ENCODE measurements around the gene CSRP1. TPM values are rescaled to one million over a fixed set of nuclear protein-coding genes. Genes with fewer than 3 reads are reported as not detected.
"Not testable (repeated sequence)": the region's sequence is repeated elsewhere in the genome, so short reads cannot be mapped to it uniquely, and the experiment has no call there.

Gene CSRP1
- total RNA-seq, 6 experiments from 2014 or later, result 54.9 to 158 (median 87.0) TPM

GRCh38 chr1:201551096-201551495, 44.2 kb upstream of the CSRP1 start:
- DNase-seq, result no peak
- no peak for TF ChIP-seq POLR2A (IDR thresholded peaks at IDR 0.05)
- TF ChIP-seq, protein P1, sequence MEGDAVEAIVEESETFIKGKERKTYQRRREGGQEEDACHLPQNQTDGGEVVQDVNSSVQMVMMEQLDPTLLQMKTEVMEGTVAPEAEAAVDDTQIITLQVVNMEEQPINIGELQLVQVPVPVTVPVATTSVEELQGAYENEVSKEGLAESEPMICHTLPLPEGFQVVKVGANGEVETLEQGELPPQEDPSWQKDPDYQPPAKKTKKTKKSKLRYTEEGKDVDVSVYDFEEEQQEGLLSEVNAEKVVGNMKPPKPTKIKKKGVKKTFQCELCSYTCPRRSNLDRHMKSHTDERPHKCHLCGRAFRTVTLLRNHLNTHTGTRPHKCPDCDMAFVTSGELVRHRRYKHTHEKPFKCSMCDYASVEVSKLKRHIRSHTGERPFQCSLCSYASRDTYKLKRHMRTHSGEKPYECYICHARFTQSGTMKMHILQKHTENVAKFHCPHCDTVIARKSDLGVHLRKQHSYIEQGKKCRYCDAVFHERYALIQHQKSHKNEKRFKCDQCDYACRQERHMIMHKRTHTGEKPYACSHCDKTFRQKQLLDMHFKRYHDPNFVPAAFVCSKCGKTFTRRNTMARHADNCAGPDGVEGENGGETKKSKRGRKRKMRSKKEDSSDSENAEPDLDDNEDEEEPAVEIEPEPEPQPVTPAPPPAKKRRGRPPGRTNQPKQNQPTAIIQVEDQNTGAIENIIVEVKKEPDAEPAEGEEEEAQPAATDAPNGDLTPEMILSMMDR (IDR thresholded peaks at IDR 0.05), result no peak
- H3K4me3 ChIP-seq, result no peak overlapping the region
- H3K27me3 ChIP-seq, result no peaks in the 10 kb centered on the region
- H3K9me3 ChIP-seq, result no peaks in the 10 kb centered on the region
- WGBS (ENCODE audit: insufficient coverage, low coverage, low lambda C conversion rate, missing lambda C conversion rate), result 93% methylated on average over 3 of the region's 3 CpGs
- no peak overlapping the region for H3K27ac ChIP-seq
- ATAC-seq, result no peak
- H3K4me1 ChIP-seq, result no peaks in the 10 kb centered on the region
- intact Hi-C loops (cut with DNase I), result loop anchor here (10.0 kb wide), 1 partner anchor 234 kb away; no protein-coding TSS in a partner anchor
- H3K36me3 ChIP-seq, result no peaks in the 10 kb centered on the region

- intact Hi-C loops (cut with DNase I); ATAC-seq: not testable (repeated sequence)
- 83% methylated on average over 1 of the region's 5 CpGs for WGBS (ENCODE audit: insufficient coverage, low coverage, low lambda C conversion rate, missing lambda C conversion rate)
Observed at GRCh38 chr1:201549522-201549921, 42.6 kb upstream of the CSRP1 start.

GRCh38 chr1:201545851-201546492, 39.0 kb upstream of the CSRP1 start:
- Histone ChIP-seq H3K27ac (no peak overlapping the region), H3K4me1 (no peaks in the 10 kb centered on the region), H3K9me3 (no peaks in the 10 kb centered on the region), H3K27me3 (no peaks in the 10 kb centered on the region), H3K36me3 (no peaks in the 10 kb centered on the region), H3K4me3 (no peak overlapping the region)
- intact Hi-C loops (cut with DNase I), result no loop called here
- TF ChIP-seq, protein P1 (IDR thresholded peaks at IDR 0.05), result no peak
- TF ChIP-seq POLR2A (IDR thresholded peaks at IDR 0.05), result no peak
- 34% methylated on average over 7 of the region's 9 CpGs for WGBS (ENCODE audit: insufficient coverage, low coverage, low lambda C conversion rate, missing lambda C conversion rate)
- DNase-seq, result no peak
- ATAC-seq, result peak in 3 of 4 donors; percentile 29 to 34 (median 33)

More at GRCh38 chr1:201549522-201549921, 42.6 kb upstream of the CSRP1 start:
- H3K27ac ChIP-seq, H3K36me3 ChIP-seq, H3K27me3 ChIP-seq, H3K9me3 ChIP-seq, H3K4me3 ChIP-seq, DNase-seq, H3K4me1 ChIP-seq: not testable (repeated sequence)

GRCh38 chr1:201544710-201545109, 37.8 kb upstream of the CSRP1 start:
- ATAC-seq (no peak), DNase-seq (no peak)
- Histone ChIP-seq H3K27me3 (no peaks in the 10 kb centered on the region), H3K4me1 (peaks cover 0 to 1% (median 0%) of the 10 kb centered on the region in 4 donors), H3K4me3 (no peak overlapping the region), H3K36me3 (no peaks in the 10 kb centered on the region), H3K27ac (no peak overlapping the region), H3K9me3 (no peaks in the 10 kb centered on the region)
- 89% methylated on average over 3 of the region's 3 CpGs for WGBS (ENCODE audit: insufficient coverage, low coverage, low lambda C conversion rate, missing lambda C conversion rate)
- no peak for TF ChIP-seq POLR2A (IDR thresholded peaks at IDR 0.05)
- TF ChIP-seq, protein P1 (IDR thresholded peaks at IDR 0.05), result no peak
- intact Hi-C loops (cut with DNase I), result no loop called here

GRCh38 chr1:201543871-201544642, 37.1 kb upstream of the CSRP1 start:
- peaks cover 0 to 8% (median 0%) of the 10 kb centered on the region in 4 donors for H3K4me1 ChIP-seq
- H3K27me3 ChIP-seq, result no peaks in the 10 kb centered on the region
- TF ChIP-seq POLR2A (IDR thresholded peaks at IDR 0.05), result no peak
- TF ChIP-seq, protein P1 (IDR thresholded peaks at IDR 0.05), result no peak
- DNase-seq (no peak), ATAC-seq (no peak)
- H3K4me3 ChIP-seq, result no peak overlapping the region
- no peaks in the 10 kb centered on the region for H3K9me3 ChIP-seq
- intact Hi-C loops (cut with DNase I), result no loop called here
- H3K36me3 ChIP-seq, result no peaks in the 10 kb centered on the region
- no peak overlapping the region for H3K27ac ChIP-seq
- WGBS (ENCODE audit: insufficient coverage, low coverage, low lambda C conversion rate, missing lambda C conversion rate), result 56% methylated on average over 4 of the region's 7 CpGs

Measured in right lobe of liver (tissue), 6 donors.